Stimulated activated CD4-positive, alpha-beta T cell treated with anti-CD3 and anti-CD28 coated beads, Interleukin-15, amount 100 ng/mL, for 24 hours (primary cell): Measurements from ENCODE around the gene PSMD9.
"Not testable (repeated sequence)": the region's sequence is repeated elsewhere in the genome, so short reads cannot be mapped to it uniquely, and the experiment has no call there.

Experiments used
- DNase-seq: peaks from one replicate; pipeline ENCODE4 v3.0.0-alpha.2; 2020

Gene PSMD9

DNA sequence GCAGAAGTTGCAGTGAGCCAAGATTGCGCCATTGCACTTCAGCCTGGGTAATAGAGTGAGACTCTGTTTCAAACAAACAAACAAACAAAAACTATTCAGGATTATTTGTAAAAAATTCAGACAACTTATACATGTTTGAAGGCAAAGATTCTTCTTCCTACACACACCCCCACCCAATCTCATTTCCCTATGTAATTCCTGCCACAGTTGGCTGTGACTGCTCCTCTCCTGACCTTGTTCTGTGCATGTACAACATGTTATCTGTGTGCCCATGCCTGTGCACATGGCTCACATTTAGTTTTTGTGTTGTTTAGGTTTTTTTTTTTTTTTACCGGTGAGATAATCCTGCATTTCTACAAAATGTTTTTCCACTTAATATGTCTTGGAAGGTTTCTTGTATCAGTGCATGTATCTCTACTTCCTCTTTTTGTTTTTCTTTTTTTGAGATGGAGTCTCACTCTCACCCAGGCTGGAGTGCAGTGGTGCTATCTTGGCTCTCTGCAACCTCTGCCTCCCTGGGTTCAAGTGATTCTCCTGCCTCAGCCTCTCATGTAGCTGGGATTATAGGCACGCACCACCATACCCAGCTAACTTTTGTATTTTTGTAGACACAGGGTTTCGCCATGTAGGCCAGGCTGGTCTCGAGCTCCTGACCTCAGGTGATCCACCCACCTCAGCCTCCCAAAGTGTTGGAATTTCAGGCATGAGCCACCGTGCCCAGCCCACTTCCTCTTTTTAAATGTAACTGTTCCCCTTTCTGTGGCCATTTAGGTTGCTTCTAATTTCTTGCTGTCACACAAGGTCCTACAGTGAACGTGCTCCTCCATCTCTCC, 38.5 kb downstream of the PSMD9 start:
- DNase-seq, result no peak

DNA sequence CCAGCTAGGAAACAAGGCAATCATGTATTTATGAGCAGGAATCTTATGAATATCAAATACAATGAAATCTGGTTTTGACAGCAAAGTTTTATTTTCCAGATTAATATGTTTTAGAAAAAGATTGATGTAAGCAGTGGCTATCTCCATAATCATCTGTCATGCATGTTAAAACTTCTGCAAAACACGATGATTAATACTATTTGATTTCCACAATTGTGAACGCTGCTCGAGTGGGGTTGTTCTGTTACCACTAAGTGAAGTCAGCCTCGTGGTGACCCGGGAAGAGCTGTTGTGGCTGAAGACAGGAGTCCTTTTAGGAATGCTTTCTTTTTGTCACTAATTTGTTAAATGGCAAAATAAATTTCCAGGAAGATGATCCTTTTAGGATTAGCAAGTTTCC, 39.2 kb downstream of the PSMD9 start:
- no peak for DNase-seq

DNA sequence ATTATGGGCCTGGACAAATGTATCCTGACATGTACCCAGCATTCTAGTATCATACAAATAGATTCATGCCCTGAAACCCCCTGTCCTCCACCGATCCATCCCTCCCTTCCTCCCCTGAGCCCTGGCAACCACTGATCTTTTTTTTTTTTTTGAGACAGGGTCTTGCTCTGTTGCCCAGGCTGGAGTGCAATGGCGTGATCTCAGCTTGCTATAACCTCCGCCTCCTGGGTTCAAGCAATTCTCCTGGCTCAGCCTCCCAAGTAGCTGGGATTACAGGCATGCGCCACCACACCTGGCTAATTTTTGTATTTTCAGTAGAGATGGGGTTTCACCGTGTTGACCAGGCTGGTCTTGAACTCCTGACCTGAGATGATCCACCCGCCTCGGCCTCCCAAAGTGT, 41.0 kb downstream of the PSMD9 start:
- DNase-seq, result not testable (repeated sequence)

- DNase-seq, result no peak
Measured at GRCh38 chr12:121930862-121931261, 42.3 kb downstream of the PSMD9 start.

DNA sequence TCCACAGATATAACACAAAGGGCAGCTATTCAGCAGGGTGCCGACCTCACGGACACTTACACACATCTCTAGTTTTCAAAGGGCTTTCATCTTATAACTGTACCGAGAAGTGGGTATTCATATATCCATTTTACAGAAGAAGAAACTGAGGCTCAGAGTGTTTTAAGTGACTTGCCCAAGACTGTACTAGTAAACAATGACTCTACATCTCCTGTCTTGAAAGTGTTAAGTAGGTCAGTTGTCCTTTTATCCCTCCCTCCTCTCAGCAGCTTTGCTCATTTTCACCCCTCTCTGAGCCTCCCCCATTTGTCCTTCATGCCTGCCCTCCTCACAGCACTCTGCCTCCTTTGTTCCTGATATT, 43.6 kb downstream of the PSMD9 start:
- DNase-seq, result no peak

GRCh38 chr12:121932914-121933521, 44.4 kb downstream of the PSMD9 start:
- no peak for DNase-seq

DNA sequence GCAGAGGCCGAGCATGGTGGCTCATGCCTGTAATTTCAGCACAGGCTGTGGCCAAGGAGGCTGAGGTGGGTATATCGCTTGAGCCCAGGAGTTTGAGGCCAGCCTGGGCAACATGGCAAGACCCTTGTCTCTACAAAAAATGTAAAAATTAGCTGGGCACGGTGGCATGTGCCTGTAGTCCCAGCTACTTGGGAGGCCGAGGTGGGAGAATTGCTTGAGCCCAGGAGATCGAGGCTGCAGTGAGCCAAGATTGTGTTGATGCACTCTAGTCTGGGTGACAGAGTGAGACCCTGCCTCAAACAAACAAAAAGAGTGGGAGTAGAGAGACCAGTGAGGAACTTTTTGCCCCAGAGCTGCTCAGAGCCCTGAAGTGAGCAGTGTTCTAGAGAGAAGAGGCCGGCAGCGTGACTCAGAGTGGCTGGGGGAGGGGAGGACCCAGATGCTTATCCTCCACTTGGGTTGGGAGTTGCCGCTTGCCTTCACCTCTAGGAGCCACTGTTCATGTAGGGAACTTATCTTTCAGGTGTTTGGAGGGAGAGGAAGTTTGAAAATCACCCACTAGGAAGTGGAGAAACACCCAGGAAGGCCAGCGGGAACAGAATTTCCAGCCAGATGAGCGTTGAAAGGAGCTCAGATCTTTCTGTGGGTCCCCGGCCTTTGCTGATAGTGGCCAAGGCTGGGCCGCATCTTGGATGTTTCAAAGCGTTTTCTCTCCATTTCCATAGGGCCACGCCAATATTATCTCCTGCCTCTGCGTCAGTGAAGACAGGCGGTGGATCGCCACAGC, 45.1 kb downstream of the PSMD9 start:
- DNase-seq, result no peak

DNA sequence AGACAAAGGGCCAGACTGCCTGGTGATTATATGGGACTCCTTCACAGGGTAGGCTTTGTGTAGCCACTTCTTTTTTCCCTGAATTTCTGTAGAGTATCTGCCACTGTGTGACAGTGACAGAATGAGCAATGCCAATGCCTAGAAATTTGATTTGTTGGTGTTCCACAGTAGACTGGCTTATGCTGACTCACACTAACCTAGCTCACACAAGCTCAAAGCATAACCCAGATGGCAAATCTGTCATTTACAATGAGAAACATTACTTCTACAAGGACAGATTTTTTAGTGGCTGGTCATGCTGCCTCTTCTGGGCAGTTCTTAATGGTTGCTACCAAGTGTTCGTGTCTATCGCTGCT, 45.7 kb downstream of the PSMD9 start:
- DNase-seq, result no peak

GRCh38 chr12:121937654-121938053, 49.1 kb downstream of the PSMD9 start:
- DNase-seq, result no peak

DNA sequence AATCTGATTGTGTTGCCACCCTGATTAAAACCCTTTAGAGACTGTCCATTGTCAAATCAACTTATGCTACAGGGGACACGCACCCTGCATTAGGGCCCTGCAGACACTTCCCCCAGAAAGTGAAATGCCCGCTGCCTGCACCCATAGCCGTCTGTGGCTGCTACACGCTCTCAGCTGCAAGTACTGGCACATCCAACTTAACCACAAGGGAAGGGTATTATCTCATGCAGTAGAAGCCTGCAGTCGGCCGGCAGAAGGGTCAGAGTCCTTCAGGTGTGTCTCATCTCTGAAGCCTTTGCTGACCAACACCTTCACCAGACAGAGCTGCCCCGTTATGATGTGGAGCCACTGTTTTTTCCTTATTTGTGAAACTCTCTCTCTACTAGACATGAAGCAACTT, 50.6 kb downstream of the PSMD9 start:
- DNase-seq, result no peak

DNA sequence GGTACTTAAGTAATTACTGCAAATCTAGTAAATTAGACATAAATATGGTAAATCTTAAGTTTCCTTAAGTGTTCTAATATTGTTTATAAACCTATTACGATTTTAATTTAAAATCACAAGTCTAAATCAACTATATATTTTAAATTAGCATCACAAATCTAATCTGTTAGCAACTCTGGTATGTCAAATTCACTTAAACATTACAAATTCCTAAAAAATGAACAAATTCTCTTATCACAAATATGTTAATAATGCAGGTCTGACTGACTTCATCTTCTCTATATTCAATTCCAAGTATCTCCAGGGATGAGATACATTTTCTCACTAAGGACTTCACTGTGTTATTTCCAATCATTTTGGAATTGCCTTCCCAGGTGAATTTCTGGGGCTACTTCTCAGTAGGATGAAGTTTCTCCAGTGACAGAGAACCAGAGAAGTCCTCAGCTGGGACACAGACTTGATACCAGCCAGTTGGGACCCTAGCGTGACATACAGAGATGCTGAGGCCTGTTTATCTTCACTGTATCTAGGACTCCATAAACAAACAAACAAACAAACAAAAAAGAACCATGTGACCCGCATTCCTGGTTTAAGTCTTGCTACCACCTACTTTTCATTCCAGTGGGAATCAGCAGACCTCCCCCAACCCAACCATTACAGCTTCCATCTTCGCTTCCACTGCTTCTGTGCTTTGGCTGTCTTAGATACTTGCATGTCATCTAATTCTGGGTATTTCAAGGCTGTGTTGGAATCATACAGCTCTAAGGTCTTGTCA, 51.6 kb downstream of the PSMD9 start:
- DNase-seq, result no peak

GRCh38 chr12:121942145-121942718, 53.6 kb downstream of the PSMD9 start:
- no peak for DNase-seq

DNA sequence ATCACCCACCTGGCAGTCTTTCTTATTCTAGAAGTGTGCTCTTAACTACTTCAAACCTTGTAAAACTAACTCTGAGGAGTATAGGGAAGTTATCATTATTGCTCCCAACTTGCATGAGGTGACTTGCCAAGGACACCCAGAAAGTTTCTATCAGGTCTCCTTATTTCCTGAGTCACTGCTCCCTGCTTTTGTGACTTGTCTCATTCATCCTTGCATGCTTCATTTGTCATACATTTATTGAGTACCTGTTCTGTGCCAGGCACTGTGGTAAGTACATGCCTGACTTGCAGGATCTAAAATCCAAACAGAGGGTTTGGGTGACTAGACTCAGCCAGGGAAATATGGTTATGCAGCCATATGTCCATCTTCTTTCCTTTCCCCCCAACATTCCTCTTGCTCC, 55.3 kb downstream of the PSMD9 start:
- no peak for DNase-seq

DNA sequence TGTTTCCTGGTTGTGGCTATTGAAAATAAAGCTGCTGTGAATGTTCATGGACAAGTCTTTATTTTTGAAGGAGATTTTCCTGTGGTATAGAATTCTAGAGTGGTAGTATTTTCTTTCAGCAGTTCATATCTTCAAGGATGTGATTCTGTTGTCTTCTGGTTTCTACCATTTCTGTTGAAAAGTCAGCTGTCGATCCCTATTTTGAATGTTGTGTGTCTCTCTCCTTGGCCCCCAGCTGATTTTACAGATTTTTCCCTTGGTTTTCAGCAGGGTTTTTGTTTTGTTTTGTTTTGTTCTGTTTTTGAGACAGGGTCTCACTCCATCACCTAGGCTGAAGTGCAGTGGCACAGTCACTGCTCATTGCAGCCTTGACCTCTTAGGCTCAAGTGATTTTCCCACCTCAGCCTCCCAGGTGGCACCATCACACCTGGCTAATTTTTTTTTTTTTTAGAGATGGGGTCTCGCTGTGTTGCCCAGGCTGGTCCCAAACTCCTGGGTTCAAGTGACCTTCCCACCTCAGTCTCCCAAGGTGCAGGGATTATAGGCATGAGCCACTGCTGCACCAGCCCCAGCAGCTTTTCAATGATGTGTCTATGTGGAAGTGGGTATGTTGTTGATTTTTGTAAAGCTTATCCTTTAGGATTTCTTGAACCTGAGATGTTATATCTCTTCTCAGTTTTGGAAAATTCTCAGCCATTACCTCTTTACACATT, 57.9 kb downstream of the PSMD9 start:
- DNase-seq, result no peak

- no peak for DNase-seq
Measured at GRCh38 chr12:121947981-121948380, 59.4 kb downstream of the PSMD9 start.

DNA sequence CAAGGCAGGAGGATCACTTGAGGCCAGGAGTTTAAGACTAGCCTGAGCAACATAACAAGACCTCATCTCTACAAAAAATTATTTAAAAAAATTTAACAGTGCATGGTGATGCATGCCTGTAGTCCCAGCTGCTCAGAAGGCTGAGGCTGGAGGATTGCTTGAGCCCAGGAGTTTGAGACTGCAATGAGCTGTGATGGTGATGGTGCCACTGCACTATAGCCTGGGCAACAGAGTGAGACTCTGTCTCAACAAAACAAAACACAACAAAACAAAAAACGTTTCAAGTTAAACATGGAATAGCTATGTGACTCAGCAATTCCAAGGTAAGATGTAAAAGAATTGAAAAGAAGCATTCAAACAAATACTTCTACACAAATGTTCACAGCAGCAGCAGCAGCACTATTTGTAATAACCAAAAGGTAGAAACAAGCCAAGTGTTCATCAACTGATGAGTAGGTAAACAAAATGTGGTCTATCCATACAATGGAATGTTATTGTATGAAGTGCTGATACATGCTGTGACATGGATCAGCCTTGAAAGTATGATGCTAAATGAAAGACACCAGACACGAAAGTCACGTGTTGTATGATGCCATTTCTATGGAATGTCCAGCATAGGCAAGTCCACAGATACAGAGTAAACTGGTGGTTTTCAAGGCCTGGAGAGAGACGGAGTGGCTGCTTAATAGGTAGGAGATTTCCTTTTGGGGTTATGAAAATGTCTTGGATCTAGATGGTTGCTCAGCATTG, 61.2 kb downstream of the PSMD9 start:
- DNase-seq, result no peak

GRCh38 chr12:121953117-121953692, 64.6 kb downstream of the PSMD9 start:
- DNase-seq, result no peak

- no peak for DNase-seq
Measured at GRCh38 chr12:121953695-121954094, 65.1 kb downstream of the PSMD9 start.

DNA sequence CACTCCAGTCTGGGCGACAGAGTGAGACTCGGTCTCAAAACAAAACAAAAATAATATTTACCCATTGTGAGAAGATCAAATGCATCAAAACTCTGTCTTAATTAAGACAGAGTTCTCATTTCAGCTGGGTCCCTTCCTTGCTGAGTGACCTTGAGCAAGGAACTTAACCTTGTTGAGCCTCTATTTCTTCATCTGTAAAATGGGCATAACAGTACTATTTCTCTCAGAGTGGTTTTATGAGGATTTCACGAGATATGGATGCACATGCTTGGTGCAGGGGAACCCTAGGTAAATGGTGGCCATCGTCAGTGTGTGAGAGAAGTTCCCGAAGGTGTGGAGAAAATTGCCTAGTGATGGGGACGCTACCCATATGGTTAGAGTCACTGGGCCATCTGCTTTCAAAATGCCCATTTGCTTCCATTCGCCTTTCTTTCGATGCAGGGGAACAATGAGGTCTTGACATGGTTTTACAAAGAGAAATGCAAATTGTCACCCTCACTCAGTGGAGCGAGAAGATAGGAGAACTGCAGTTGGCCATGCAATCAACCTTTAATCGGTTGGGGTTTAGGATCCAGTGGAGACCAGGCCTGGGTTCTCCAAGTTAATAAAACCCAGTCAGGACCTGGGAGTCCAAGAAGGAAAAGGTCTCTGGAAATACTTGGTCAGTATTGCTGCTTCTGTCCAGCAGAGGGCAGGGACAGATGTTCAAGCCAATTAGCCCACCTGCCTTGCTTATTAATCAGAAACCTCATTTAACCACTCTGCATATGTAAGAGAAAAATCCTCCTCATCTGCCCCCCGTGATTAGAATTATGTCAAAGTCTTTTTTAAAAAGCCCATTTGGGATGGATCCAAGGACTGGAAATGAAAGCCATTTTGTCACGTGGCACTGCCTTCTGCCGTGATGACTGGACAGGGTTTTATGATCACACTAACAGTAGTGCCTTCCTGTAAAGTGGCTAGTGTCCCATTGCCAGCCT, 67.0 kb downstream of the PSMD9 start:
- DNase-seq, result no peak
